Body of pancreas (tissue), 4 donors: ENCODE results near the gene CAMK1D.

ENCODE experiments used
- POLR2A ChIP-seq, 3 donors: fragments of 450-650 bp; IDR thresholded peaks; one replicate each; pipeline ENCODE4 v1.6.1; 2016; ENCODE audit warnings: antibody characterized with exemption in 3 of 3, mild to moderate bottlenecking in 2 of 3
- TF ChIP-seq, protein P1 (sequence below), 7 experiments: fragments of 450-650 bp in 4 of 7; fragments of 200-600 bp in 3 of 7; sonication (generic) in 3 of 7; IDR thresholded peaks; one replicate each; pipeline ENCODE4 v1.5.1; 2016 to 2019; ENCODE audit warnings: antibody characterized with exemption in 7 of 7

DNA sequence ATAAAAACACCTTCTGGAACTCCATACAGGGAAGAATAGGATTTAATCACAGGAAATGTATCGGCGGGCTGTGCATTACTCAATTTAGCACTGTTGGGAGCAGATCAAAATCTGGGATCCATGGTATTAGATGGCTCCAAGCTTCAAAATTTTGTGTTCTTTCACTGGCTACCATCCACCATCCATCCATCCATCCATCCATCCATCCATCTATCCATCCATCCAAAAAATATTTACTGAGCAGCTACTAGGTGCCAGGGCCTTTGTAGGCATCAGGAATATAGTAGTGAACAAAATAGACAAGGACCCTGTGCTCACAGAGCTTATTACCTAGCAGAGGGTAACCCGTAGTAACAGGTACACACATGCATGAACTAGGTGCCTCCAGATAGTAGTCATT lies 372.0 kb downstream of the CAMK1D start:
- TF ChIP-seq, protein P1, sequence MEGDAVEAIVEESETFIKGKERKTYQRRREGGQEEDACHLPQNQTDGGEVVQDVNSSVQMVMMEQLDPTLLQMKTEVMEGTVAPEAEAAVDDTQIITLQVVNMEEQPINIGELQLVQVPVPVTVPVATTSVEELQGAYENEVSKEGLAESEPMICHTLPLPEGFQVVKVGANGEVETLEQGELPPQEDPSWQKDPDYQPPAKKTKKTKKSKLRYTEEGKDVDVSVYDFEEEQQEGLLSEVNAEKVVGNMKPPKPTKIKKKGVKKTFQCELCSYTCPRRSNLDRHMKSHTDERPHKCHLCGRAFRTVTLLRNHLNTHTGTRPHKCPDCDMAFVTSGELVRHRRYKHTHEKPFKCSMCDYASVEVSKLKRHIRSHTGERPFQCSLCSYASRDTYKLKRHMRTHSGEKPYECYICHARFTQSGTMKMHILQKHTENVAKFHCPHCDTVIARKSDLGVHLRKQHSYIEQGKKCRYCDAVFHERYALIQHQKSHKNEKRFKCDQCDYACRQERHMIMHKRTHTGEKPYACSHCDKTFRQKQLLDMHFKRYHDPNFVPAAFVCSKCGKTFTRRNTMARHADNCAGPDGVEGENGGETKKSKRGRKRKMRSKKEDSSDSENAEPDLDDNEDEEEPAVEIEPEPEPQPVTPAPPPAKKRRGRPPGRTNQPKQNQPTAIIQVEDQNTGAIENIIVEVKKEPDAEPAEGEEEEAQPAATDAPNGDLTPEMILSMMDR (IDR thresholded peaks at IDR 0.05) = no peak
- TF ChIP-seq POLR2A (IDR thresholded peaks at IDR 0.05) = no peak
